Upper lobe of left lung (tissue), 4 donors: ENCODE data around the gene EEF1AKMT3.

Experiments used
- POLR2A ChIP-seq, 4 donors: fragments of 450-650 bp; IDR thresholded peaks; one replicate each; pipeline ENCODE4 v1.5.1; 2016 to 2017; ENCODE audit warnings: antibody characterized with exemption in 4 of 4, mild to moderate bottlenecking in 2 of 4
- POLR2AphosphoS5 ChIP-seq, 2 donors: sonication (generic); formaldehyde crosslinking; IDR thresholded peaks; one replicate each; pipeline ENCODE4 v1.5.1; 2017; ENCODE audit warnings: antibody characterized with exemption in 2 of 2

GRCh38 chr12:57767305-57767698, 5.1 kb upstream of the EEF1AKMT3 start:
- TF ChIP-seq POLR2A (IDR thresholded peaks at IDR 0.05), result no peak
- no peak for TF ChIP-seq POLR2AphosphoS5 (IDR thresholded peaks at IDR 0.05)
